HCT116 (cell line): ENCODE data around the gene PJA1. TPM values are rescaled to one million over a fixed set of nuclear protein-coding genes. Genes with fewer than 3 reads are reported as not detected.

Experiments used
- ATAC-seq: fragments of 200-7000 bp; cut with Tn5 transposase; 2 replicates; pipeline ENCODE4 v1.9.1; 2020; ENCODE audit warnings: mild to moderate bottlenecking, moderate library complexity
- BruUV-seq: library from RNA; stranded (reverse); fragments of 400-500 nt; replicated peaks from 2 replicates; lab custom pipeline; 2021; lab: Mats Ljungman, UMichigan
- CTCF ChIA-PET: fragments of 300-600 bp; sonication (Branson Sonifier 250); formaldehyde crosslinking; loops from one replicate; lab custom pipeline; 2021; ENCODE audit warnings: antibody characterized with exemption; lab: Charles Lee
- POLR2A ChIA-PET: fragments of 300-600, 350-600 bp; sonication (Branson Sonifier 250); formaldehyde crosslinking; loops from one replicate; lab custom pipeline; 2021; ENCODE audit warnings: antibody characterized with exemption; lab: Charles Lee
- RAD21 ChIA-PET, 2 experiments: fragments of 300-600 bp; sonication (Branson Sonifier 250); formaldehyde crosslinking; loops; one replicate each; lab custom pipeline; 2023; ENCODE audit warnings: low total read pairs in 2 of 2; ENCODE audit not compliant: uncharacterized antibody in 2 of 2, unreplicated experiment in 2 of 2, low non-redundant PET in 1 of 2; lab: Charles Lee
- DNase-seq: peaks from one replicate; pipeline ENCODE4 v3.0.0-alpha.2; 2010; ENCODE audit warnings: low read depth, low spot score
- H2AFZ ChIP-seq: fragments of 200-600 bp; shearing (Covaris generic), sonication (generic); 2 replicates; pipeline ENCODE4 v1.6.1; 2017; ENCODE audit warnings: low read depth, mixed run types, mixed read lengths, antibody characterized with exemption, low read length; ENCODE audit not compliant: poor library complexity, severe bottlenecking
- H3K27ac ChIP-seq: 2 replicates; pipeline ENCODE4 v1.5.1; 2012; ENCODE audit warnings: low read depth, low read length
- H3K27me3 ChIP-seq: fragments of 200-600 bp; sonication (generic); 2 replicates; pipeline ENCODE4 v1.6.1; 2016; ENCODE audit warnings: mixed run types, low read length, mixed read lengths; ENCODE audit not compliant: insufficient read depth
- H3K36me3 ChIP-seq, 2 experiments: fragments of 200-500 bp in 1 of 2; fragments of 200-600 bp in 1 of 2; sonication (Bioruptor generic) in 1 of 2; sonication (generic) in 1 of 2; 2 replicates each; pipeline versions ENCODE4 v1.5.1 to v1.6.1; 2014 to 2016; ENCODE audit warnings: low read length in 2 of 2, inconsistent platforms in 1 of 2, mixed read lengths in 1 of 2, mixed run types in 1 of 2; ENCODE audit not compliant: insufficient read depth in 2 of 2, control insufficient read depth in 1 of 2
- H3K4me1 ChIP-seq, 2 experiments: fragments of 200-600 bp in 1 of 2; sonication (generic) in 1 of 2; 2 replicates each; pipeline versions ENCODE4 v1.5.1 to v1.6.1; 2012 to 2017; ENCODE audit warnings: low read length in 2 of 2, inconsistent platforms in 1 of 2, mild to moderate bottlenecking in 1 of 2, mixed read lengths in 1 of 2, mixed run types in 1 of 2, moderate library complexity in 1 of 2; ENCODE audit not compliant: insufficient read depth in 2 of 2, control insufficient read depth in 1 of 2
- H3K4me2 ChIP-seq: fragments of 200-600 bp; sonication (generic); 2 replicates; pipeline ENCODE4 v1.6.1; 2017; ENCODE audit warnings: mixed run types, low read length, mixed read lengths
- H3K4me3 ChIP-seq, 2 experiments: fragments of 200-600 bp in 1 of 2; sonication (generic) in 1 of 2; replicated peaks in 1 of 2; 2 replicates each; pipeline ENCODE4 v1.5.1; 2011 to 2016; ENCODE audit warnings: low read length in 2 of 2, control low read depth in 1 of 2, low read depth in 1 of 2, mild to moderate bottlenecking in 1 of 2, mixed read lengths in 1 of 2, mixed run types in 1 of 2
- H3K79me2 ChIP-seq: fragments of 200-600 bp; sonication (generic); 2 replicates; pipeline ENCODE4 v1.6.1; 2017; ENCODE audit warnings: mild to moderate bottlenecking, mixed run types, low read length, moderate library complexity, mixed read lengths; ENCODE audit not compliant: insufficient read depth
- H3K9ac ChIP-seq: fragments of 200-600 bp; sonication (generic); 2 replicates; pipeline ENCODE4 v1.6.1; 2016; ENCODE audit warnings: low read length, mixed read lengths
- H3K9me2 ChIP-seq: fragments of 200-600 bp; sonication (generic), shearing (Covaris generic); 2 replicates; pipeline ENCODE4 v1.6.1; 2017; ENCODE audit warnings: mixed run types, mild to moderate bottlenecking, moderate library complexity; ENCODE audit not compliant: insufficient read depth
- H3K9me3 ChIP-seq, 2 experiments: fragments of 200-500 bp in 1 of 2; fragments of 200-600 bp in 1 of 2; sonication (Bioruptor generic) in 1 of 2; sonication (generic) in 1 of 2; 2 replicates each; pipeline ENCODE4 v1.6.1; 2014 to 2017; ENCODE audit warnings: low read length in 2 of 2, mixed read lengths in 2 of 2, inconsistent platforms in 1 of 2, low read depth in 1 of 2, mild to moderate bottlenecking in 1 of 2, mixed run types in 1 of 2, moderate library complexity in 1 of 2; ENCODE audit not compliant: control insufficient read depth in 1 of 2, insufficient read depth in 1 of 2
- H4K20me1 ChIP-seq: fragments of 200-600 bp; sonication (generic), shearing (Covaris generic); 2 replicates; pipeline ENCODE4 v1.6.1; 2017; ENCODE audit warnings: mixed run types, mild to moderate bottlenecking, moderate library complexity; ENCODE audit not compliant: insufficient read depth
- CTCF ChIP-seq, 3 experiments: fragments of 200-600 bp in 1 of 3; sonication (generic) in 1 of 3; IDR thresholded peaks in 2 of 3; conservative IDR thresholded peaks in 1 of 3; 2 replicates each; pipeline ENCODE4 v1.5.1; 2012 to 2017; ENCODE audit warnings: low read depth in 2 of 3, low read length in 2 of 3, antibody characterized with exemption in 1 of 3, borderline replicate concordance in 1 of 3, control low read depth in 1 of 3, mild to moderate bottlenecking in 1 of 3, mixed read lengths in 1 of 3, mixed run types in 1 of 3, moderate library complexity in 1 of 3; ENCODE audit not compliant: insufficient read depth in 1 of 3
- EGR1 ChIP-seq: IDR thresholded peaks from 2 replicates; pipeline ENCODE4 v1.6.1; 2012; ENCODE audit warnings: low read depth
- ELF1 ChIP-seq: IDR thresholded peaks from 2 replicates; pipeline ENCODE4 v1.6.1; 2012; ENCODE audit warnings: low read depth, borderline replicate concordance
- EZH2 ChIP-seq: fragments of 200-600 bp; sonication (generic); IDR thresholded peaks from 2 replicates; pipeline ENCODE4 v1.6.1; 2017; ENCODE audit warnings: antibody characterized with exemption, mixed run types
- EZH2phosphoT487 ChIP-seq: fragments of 200-600 bp; IDR thresholded peaks from 2 replicates; pipeline ENCODE4 v1.6.1; 2018; ENCODE audit warnings: antibody characterized with exemption, borderline replicate concordance
- FOSL1 ChIP-seq: IDR thresholded peaks from 2 replicates; pipeline ENCODE4 v1.6.1; 2012; ENCODE audit warnings: low read depth
- SIN3A ChIP-seq: IDR thresholded peaks from 2 replicates; pipeline ENCODE4 v1.6.1; 2012; ENCODE audit warnings: low read depth
- SP1 ChIP-seq: IDR thresholded peaks from 2 replicates; pipeline ENCODE4 v1.6.1; 2012; ENCODE audit warnings: low read depth
- TCF7L2 ChIP-seq: IDR thresholded peaks from 2 replicates; pipeline ENCODE4 v1.7.0; 2011; ENCODE audit warnings: borderline replicate concordance, inconsistent platforms; ENCODE audit not compliant: insufficient read depth, insufficient read length; ENCODE audit errors: extremely low read depth
- YY1 ChIP-seq: IDR thresholded peaks from 2 replicates; pipeline ENCODE4 v1.6.1; 2011; ENCODE audit warnings: low read length, low read depth, moderate library complexity, mild to moderate bottlenecking; ENCODE audit not compliant: insufficient replicate concordance; ENCODE audit errors: extremely low read depth
- intact Hi-C: fragments of 100-400 bp; cut with micrococcal nuclease; formaldehyde crosslinking; loops from 2 replicates; pipeline ENCODE4 v1.10.0; 2022
- total RNA-seq: library from RNA; stranded (reverse); gene quantifications from one replicate; pipeline ENCODE4 v1.2.1, GENCODE V29; 2021; ENCODE audit not compliant: unreplicated experiment
- TF ChIP-seq, protein P1 (sequence below): IDR thresholded peaks from 2 replicates; pipeline ENCODE4 v1.6.1; 2012; ENCODE audit warnings: low read depth
- TF ChIP-seq, protein P2 (sequence below): IDR thresholded peaks from 2 replicates; pipeline ENCODE4 v1.6.1; 2011; ENCODE audit warnings: mild to moderate bottlenecking, low read length, moderate library complexity; ENCODE audit not compliant: insufficient replicate concordance; ENCODE audit errors: extremely low read depth

The PJA1 gene
- total RNA-seq, 1 experiment from 2014 or later = 15.7 TPM

DNA sequence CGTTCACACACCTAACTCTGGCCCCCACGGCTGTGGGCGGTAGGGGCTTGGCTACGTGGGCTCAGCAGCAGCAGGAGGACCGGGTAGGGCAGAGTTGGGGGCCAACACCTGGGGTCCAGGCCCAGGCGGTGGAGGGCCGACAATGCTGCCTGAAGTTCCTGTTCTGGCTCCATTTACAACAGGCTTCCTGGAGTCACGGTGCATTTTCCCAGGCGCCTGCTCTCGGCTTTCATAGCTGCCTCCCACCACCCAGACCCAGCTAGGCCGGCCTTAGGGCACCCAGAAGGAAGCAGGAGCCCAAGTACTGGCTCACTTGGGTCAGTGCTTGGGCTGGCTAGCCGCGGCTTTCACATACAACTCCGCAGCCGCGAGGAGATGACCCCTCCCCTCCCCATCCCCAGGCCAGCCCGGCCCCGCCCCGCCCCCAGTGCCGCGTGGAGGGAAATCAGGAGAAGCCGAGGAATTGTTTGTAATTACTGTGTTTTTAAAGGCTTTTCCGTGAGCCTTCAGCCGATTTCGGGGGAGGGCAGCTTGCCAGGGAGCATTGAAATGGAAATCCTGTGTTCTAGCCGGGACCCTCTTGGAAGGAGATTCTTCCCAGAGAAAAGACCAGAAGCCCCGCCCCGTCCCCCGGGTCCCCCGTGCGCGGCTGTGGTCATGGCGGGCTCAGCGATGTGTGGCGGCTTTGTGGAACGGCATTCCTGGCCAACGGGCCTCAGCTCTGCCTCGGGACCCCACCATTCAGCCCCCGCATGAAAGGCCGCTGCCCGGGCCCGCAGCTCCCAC, 28.5 kb downstream of the PJA1 start:
- no peaks in the 10 kb centered on the region for H3K9me2 ChIP-seq
- no peak for ATAC-seq
- H3K4me1 ChIP-seq = 0 out of 4 replicates have a peak, but pooled peaks cover 0 to 4% of the 10 kb centered on the region in 2 experiments
- no peak for DNase-seq
- H3K9ac ChIP-seq = no peak overlapping the region
- no peak for TF ChIP-seq EGR1
- no peak for TF ChIP-seq TCF7L2
- TF ChIP-seq EZH2 = no peak
- TF ChIP-seq YY1 = no peak
- TF ChIP-seq SP1 = no peak
- TF ChIP-seq, protein P1, sequence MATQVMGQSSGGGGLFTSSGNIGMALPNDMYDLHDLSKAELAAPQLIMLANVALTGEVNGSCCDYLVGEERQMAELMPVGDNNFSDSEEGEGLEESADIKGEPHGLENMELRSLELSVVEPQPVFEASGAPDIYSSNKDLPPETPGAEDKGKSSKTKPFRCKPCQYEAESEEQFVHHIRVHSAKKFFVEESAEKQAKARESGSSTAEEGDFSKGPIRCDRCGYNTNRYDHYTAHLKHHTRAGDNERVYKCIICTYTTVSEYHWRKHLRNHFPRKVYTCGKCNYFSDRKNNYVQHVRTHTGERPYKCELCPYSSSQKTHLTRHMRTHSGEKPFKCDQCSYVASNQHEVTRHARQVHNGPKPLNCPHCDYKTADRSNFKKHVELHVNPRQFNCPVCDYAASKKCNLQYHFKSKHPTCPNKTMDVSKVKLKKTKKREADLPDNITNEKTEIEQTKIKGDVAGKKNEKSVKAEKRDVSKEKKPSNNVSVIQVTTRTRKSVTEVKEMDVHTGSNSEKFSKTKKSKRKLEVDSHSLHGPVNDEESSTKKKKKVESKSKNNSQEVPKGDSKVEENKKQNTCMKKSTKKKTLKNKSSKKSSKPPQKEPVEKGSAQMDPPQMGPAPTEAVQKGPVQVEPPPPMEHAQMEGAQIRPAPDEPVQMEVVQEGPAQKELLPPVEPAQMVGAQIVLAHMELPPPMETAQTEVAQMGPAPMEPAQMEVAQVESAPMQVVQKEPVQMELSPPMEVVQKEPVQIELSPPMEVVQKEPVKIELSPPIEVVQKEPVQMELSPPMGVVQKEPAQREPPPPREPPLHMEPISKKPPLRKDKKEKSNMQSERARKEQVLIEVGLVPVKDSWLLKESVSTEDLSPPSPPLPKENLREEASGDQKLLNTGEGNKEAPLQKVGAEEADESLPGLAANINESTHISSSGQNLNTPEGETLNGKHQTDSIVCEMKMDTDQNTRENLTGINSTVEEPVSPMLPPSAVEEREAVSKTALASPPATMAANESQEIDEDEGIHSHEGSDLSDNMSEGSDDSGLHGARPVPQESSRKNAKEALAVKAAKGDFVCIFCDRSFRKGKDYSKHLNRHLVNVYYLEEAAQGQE = no peak
- TF ChIP-seq ELF1 = no peak
- no peak for TF ChIP-seq FOSL1
- TF ChIP-seq SIN3A = no peak
- TF ChIP-seq, protein P2, sequence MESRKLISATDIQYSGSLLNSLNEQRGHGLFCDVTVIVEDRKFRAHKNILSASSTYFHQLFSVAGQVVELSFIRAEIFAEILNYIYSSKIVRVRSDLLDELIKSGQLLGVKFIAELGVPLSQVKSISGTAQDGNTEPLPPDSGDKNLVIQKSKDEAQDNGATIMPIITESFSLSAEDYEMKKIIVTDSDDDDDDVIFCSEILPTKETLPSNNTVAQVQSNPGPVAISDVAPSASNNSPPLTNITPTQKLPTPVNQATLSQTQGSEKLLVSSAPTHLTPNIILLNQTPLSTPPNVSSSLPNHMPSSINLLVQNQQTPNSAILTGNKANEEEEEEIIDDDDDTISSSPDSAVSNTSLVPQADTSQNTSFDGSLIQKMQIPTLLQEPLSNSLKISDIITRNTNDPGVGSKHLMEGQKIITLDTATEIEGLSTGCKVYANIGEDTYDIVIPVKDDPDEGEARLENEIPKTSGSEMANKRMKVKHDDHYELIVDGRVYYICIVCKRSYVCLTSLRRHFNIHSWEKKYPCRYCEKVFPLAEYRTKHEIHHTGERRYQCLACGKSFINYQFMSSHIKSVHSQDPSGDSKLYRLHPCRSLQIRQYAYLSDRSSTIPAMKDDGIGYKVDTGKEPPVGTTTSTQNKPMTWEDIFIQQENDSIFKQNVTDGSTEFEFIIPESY = no peak
- TF ChIP-seq CTCF (IDR thresholded peaks at IDR 0.05 in 2 of 3, conservative IDR thresholded peaks at IDR 0.05 in 1 of 3; ENCODE audit: borderline replicate concordance in 1 of 3, insufficient read depth in 1 of 3, low read depth in 2 of 3, low read length in 2 of 3) = no peak
- TF ChIP-seq EZH2phosphoT487 = no peak
- no peak overlapping the region for H2AFZ ChIP-seq
- no peaks in the 10 kb centered on the region for H4K20me1 ChIP-seq
- H3K36me3 ChIP-seq = no peaks in the 10 kb centered on the region
- intact Hi-C loops = no loop called here
- POLR2A ChIA-PET = interaction anchor here (1.6 kb wide), 1 partner anchor 308 kb away, joined by 3 read pairs; the partner anchor contains the start of gene EFNB1
- BruUV-seq = no TSS peak
- H3K27me3 ChIP-seq = no peaks in the 10 kb centered on the region
- CTCF ChIA-PET = no interaction called here
- no peaks in the 10 kb centered on the region for H3K9me3 ChIP-seq
- RAD21 ChIA-PET = no interaction called here
- H3K79me2 ChIP-seq = no peaks in the 10 kb centered on the region
- no peak overlapping the region for H3K4me2 ChIP-seq
- no peak overlapping the region for H3K4me3 ChIP-seq
- no peak overlapping the region for H3K27ac ChIP-seq
